ENCODE data around the gene PLCB1. TPM values are rescaled to one million over a fixed set of nuclear protein-coding genes. Genes with fewer than 3 reads are reported as not detected.

The PLCB1 gene
- total RNA-seq, 1 donor from 2014 or later, result 10.7 TPM

GRCh38 chr20:8658103-8658502, 526.0 kb downstream of the PLCB1 start:
- Histone ChIP-seq H3K4me2 (ENCODE audit: low read length) (no peak overlapping the region), H3K79me2 (ENCODE audit: insufficient read depth, low read length) (no peaks in the 10 kb centered on the region), H3K36me3 (ENCODE audit: insufficient read depth, low read length) (no peaks in the 10 kb centered on the region), H3K27me3 (ENCODE audit: insufficient read depth, low read length) (no peaks in the 10 kb centered on the region), H3K4me3 (ENCODE audit: insufficient read depth, low read depth, low read length) (no peak overlapping the region), H4K20me1 (ENCODE audit: insufficient read depth, low read length) (no peaks in the 10 kb centered on the region), H3K27ac (ENCODE audit: low read depth, low read length) (no peak overlapping the region), H2AFZ (ENCODE audit: low read depth, low read length) (no peak overlapping the region), H3K4me1 (ENCODE audit: insufficient read depth, low read length) (no peaks in the 10 kb centered on the region), H3K9me3 (ENCODE audit: insufficient read depth, low read depth, low read length) (no peaks in the 10 kb centered on the region), H3K9ac (ENCODE audit: low read length) (no peak overlapping the region)
- Mint-ChIP-seq H3K9me3 (ENCODE audit: unreplicated experiment) (no peaks in the 10 kb centered on the region), H3K36me3 (ENCODE audit: low read depth, unreplicated experiment) (no peaks in the 10 kb centered on the region), H3K4me1 (ENCODE audit: low read depth, unreplicated experiment) (no peaks in the 10 kb centered on the region), H3K27me3 (ENCODE audit: low read depth, unreplicated experiment) (no peaks in the 10 kb centered on the region), H3K4me3 (ENCODE audit: unreplicated experiment) (no peak overlapping the region), H3K27ac (ENCODE audit: unreplicated experiment) (no peak overlapping the region)
- FAIRE-seq (no peak), DNase-seq (ENCODE audit: low read depth) (no peak)
- TF ChIP-seq EZH2 (IDR thresholded peaks at IDR 0.05; ENCODE audit: insufficient read depth, low read length), result no peak
- TF ChIP-seq CTCF (IDR thresholded peaks at IDR 0.05; ENCODE audit: insufficient read depth, low read depth, low read length), result no peak

- Histone ChIP-seq H3K4me1 (ENCODE audit: insufficient read depth, low read length) (no peaks in the 10 kb centered on the region), H3K4me3 (ENCODE audit: insufficient read depth, low read depth, low read length) (no peak overlapping the region), H3K9ac (ENCODE audit: low read length) (no peak overlapping the region), H4K20me1 (ENCODE audit: insufficient read depth, low read length) (no peaks in the 10 kb centered on the region), H2AFZ (ENCODE audit: low read depth, low read length) (no peak overlapping the region), H3K27me3 (ENCODE audit: insufficient read depth, low read length) (no peaks in the 10 kb centered on the region), H3K9me3 (ENCODE audit: insufficient read depth, low read depth, low read length) (no peaks in the 10 kb centered on the region), H3K4me2 (ENCODE audit: low read length) (no peak overlapping the region), H3K79me2 (ENCODE audit: insufficient read depth, low read length) (no peaks in the 10 kb centered on the region), H3K36me3 (ENCODE audit: insufficient read depth, low read length) (no peaks in the 10 kb centered on the region), H3K27ac (ENCODE audit: low read depth, low read length) (no peak overlapping the region)
- DNase-seq (ENCODE audit: low read depth) (no peak), FAIRE-seq (no peak)
- H3K4me3 Mint-ChIP-seq (ENCODE audit: unreplicated experiment), result no peak overlapping the region
- TF ChIP-seq EZH2 (IDR thresholded peaks at IDR 0.05; ENCODE audit: insufficient read depth, low read length) (no peak), CTCF (IDR thresholded peaks at IDR 0.05; ENCODE audit: insufficient read depth, low read depth, low read length) (no peak)
- no peaks in the 10 kb centered on the region for H3K36me3 Mint-ChIP-seq (ENCODE audit: low read depth, unreplicated experiment)
- no peak overlapping the region for H3K27ac Mint-ChIP-seq (ENCODE audit: unreplicated experiment)
- no peaks in the 10 kb centered on the region for H3K9me3 Mint-ChIP-seq (ENCODE audit: unreplicated experiment)
- no peaks in the 10 kb centered on the region for H3K4me1 Mint-ChIP-seq (ENCODE audit: low read depth, unreplicated experiment)
- no peaks in the 10 kb centered on the region for H3K27me3 Mint-ChIP-seq (ENCODE audit: low read depth, unreplicated experiment)
Observed at GRCh38 chr20:8661229-8661952, 529.3 kb downstream of the PLCB1 start.

- no peaks in the 10 kb centered on the region for H3K9me3 ChIP-seq (ENCODE audit: insufficient read depth, low read depth, low read length)
- no peaks in the 10 kb centered on the region for H3K4me1 ChIP-seq (ENCODE audit: insufficient read depth, low read length)
- no peaks in the 10 kb centered on the region for H3K79me2 ChIP-seq (ENCODE audit: insufficient read depth, low read length)
- no peak for DNase-seq (ENCODE audit: low read depth)
- Mint-ChIP-seq H3K4me1 (ENCODE audit: low read depth, unreplicated experiment) (peaks cover 2% of the 10 kb centered on the region), H3K9me3 (ENCODE audit: unreplicated experiment) (no peaks in the 10 kb centered on the region), H3K4me3 (ENCODE audit: unreplicated experiment) (no peak overlapping the region), H3K27me3 (ENCODE audit: low read depth, unreplicated experiment) (no peaks in the 10 kb centered on the region), H3K36me3 (ENCODE audit: low read depth, unreplicated experiment) (peaks cover 2% of the 10 kb centered on the region), H3K27ac (ENCODE audit: unreplicated experiment) (no peak overlapping the region)
- H3K36me3 ChIP-seq (ENCODE audit: insufficient read depth, low read length), result no peaks in the 10 kb centered on the region
- no peak overlapping the region for H3K4me2 ChIP-seq (ENCODE audit: low read length)
- H4K20me1 ChIP-seq (ENCODE audit: insufficient read depth, low read length), result no peaks in the 10 kb centered on the region
- no peak overlapping the region for H3K4me3 ChIP-seq (ENCODE audit: insufficient read depth, low read depth, low read length)
- no peak overlapping the region for H2AFZ ChIP-seq (ENCODE audit: low read depth, low read length)
- no peak for FAIRE-seq
- H3K27me3 ChIP-seq (ENCODE audit: insufficient read depth, low read length), result no peaks in the 10 kb centered on the region
- no peak overlapping the region for H3K9ac ChIP-seq (ENCODE audit: low read length)
- no peak for TF ChIP-seq EZH2 (IDR thresholded peaks at IDR 0.05; ENCODE audit: insufficient read depth, low read length)
- no peak for TF ChIP-seq CTCF (IDR thresholded peaks at IDR 0.05; ENCODE audit: insufficient read depth, low read depth, low read length)
- no peak overlapping the region for H3K27ac ChIP-seq (ENCODE audit: low read depth, low read length)
Observed at GRCh38 chr20:8662433-8662954, 530.4 kb downstream of the PLCB1 start.

Data from astrocyte (in vitro differentiated cells and primary cell).